ENCODE results near the gene GCKR. TPM values are rescaled to one million over a fixed set of nuclear protein-coding genes. Genes with fewer than 3 reads are reported as not detected.
"Not testable (repeated sequence)": the region's sequence is repeated elsewhere in the genome, so short reads cannot be mapped to it uniquely, and the experiment has no call there.

GCKR gene
- total RNA-seq, 1 donor from 2014 or later: 0.84 TPM

- ATAC-seq: no peak
Measured at GRCh38 chr2:27518113-27518781, 21.6 kb downstream of the GCKR start.

GRCh38 chr2:27518782-27519113 lies 22.1 kb downstream of the GCKR start:
- no peak for ATAC-seq

DNA sequence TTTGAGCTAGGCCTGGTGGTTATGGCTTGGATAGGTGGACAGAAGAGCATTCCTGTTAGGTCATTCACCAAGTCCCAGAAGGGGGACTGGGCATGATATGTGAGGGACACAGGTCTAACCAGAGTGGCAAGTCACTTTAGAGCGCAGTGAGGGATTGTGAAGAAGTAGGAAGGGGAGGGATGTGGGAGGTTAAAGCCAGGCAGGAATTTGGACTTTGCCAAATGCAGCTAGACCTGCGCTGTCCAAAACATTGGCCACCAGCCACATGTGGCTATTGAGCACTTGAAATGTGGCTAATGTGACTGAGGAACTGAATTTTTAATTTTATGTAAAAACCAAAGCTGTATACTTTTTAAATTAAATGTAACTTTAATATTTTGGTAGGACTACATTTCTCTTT lies 23.7 kb downstream of the GCKR start:
- no peak for ATAC-seq

- ATAC-seq: no peak
Measured at GRCh38 chr2:27522400-27522945, 25.8 kb downstream of the GCKR start.

GRCh38 chr2:27527182-27527581 lies 30.5 kb downstream of the GCKR start:
- ATAC-seq: no peak

DNA sequence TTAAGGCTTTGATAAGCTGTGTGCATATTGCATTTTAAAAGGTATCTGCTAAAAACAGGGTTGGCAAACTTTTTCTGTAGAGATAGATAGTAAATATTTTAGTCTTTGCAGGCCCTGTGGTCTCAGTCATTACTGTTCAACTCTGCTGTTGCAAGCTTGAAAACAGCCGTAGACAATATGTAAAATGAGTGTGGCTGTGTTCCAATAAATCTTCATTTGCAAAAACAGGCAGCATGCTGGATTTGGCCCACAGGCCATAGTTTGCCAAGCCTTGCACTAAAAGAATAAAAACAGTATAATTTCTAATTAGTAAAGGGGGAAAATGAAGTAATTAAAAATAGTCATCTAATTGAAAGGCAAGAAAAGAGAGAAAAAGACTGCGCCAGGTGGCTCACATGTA lies 35.3 kb downstream of the GCKR start:
- no peak for ATAC-seq

- ATAC-seq: no peak
Measured at GRCh38 chr2:27537287-27537686, 40.6 kb downstream of the GCKR start.

GRCh38 chr2:27538839-27539450 lies 42.3 kb downstream of the GCKR start:
- ATAC-seq: not testable (repeated sequence)

GRCh38 chr2:27539649-27540048 lies 43.0 kb downstream of the GCKR start:
- not testable (repeated sequence) for ATAC-seq

DNA sequence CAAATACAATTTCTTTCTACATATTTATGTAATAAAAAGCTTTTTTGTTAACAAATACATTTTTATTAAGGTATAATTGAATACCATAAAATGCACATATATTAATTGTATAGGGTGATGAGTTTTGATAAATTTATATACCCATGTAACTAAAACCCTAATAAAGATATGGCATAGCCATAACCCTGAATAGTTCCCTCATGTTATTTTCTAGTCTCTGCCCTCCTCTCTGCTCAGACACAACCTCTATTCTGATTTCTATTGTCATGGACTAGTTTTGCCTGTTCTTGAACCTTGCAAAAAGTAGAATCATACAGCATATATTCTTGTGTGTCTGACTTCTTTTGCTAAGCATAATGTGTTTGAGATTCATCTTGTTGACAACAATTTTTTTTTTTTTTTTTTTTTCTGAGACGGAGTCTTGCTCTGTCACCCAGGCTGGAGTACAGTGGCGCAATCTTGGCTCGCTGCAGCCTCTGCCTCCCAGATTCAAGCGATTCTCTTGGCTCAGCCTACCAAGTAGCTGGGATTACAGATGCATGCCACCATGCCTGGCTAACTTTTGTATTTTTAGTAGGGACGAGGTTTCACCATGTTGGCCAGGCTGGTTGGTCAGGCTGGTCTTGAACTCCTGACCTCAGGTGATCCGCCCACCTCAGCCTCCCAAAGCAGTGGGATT lies 47.6 kb downstream of the GCKR start:
- ATAC-seq: peak; percentile 36

- ATAC-seq: peak; percentile 63
Measured at GRCh38 chr2:27545348-27546141, 48.9 kb downstream of the GCKR start.

DNA sequence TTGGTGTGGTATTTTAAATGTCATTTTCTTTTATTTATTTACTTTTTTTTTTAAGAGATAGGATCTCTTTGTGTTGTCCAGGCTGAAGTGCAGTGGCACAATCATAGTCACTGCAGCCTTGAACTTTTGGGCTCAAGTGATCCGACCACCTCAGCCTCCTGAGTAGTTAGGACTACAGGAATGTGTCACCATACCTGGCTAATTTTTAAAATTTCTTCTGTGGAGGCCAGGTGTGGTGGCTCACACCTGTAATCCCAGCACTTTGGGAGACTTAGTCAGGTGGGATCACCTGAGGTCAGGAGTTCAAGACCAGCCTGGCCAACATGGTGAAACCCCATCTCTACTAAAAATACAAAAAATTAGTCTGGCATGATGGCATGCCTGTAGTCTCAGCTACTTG lies 52.7 kb downstream of the GCKR start:
- no peak for ATAC-seq

DNA sequence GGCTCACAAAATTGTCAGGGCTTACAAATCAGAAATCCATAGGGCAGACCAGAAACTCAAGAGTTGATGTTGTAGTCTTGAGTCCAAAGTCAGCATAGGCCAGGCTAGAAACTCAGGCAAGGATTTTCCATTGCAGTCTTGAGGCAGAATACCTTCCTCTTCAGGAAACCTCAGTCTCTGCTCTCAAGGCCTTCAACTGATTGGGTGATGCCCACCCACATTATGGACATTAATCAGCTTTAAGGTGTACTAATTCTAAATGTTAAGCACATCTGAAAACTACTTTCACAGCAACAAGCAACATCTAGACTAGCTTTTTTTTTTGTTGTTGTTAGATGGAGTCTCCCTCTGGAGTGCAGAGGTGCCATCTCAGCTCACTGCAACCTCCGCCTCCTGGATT lies 54.9 kb downstream of the GCKR start:
- no peak for ATAC-seq

- ATAC-seq: peak; percentile 81
Measured at GRCh38 chr2:27552941-27553340, 56.3 kb downstream of the GCKR start.

DNA sequence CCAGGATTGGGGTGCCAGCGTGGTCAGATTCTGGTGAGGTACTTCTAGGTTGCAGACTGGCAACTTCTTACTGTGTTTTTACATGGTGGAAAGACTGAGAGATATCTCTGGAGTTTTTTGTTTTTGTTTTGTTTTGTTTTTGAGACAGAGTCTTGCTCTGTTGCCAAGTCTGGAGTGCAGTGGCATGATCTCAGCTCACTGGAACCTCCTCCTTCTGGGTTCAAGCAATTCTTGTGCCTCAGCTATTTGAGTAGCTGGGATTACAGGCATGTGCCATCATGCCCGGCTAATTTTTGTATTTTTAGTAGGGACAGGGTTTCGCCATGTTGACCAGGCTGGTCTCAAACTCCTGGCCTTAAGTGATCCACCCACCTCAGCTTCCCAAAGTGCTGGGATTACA lies 57.8 kb downstream of the GCKR start:
- ATAC-seq: not testable (repeated sequence)

- ATAC-seq: no peak
Measured at GRCh38 chr2:27559228-27559627, 62.6 kb downstream of the GCKR start.

DNA sequence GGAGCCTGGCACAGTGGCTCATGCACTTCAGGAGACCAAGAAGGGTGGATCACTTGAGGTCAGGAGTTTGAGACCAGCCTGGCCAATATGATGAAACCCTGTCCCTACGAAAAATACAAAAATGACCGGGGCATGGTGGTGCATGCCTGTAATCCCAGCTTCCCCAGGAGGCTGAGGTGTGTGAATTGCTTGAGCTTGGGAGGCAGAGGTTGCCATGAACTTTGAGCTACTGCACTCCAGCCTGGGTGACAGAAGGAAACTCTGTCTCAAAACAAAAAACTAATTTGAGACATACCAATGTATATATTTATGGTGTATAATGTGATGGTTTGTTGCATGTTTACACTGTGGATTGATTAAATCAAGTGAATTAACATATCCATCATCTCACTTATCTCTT lies 64.4 kb downstream of the GCKR start:
- no peak for ATAC-seq

GRCh38 chr2:27566628-27567027 lies 70.0 kb downstream of the GCKR start:
- ATAC-seq: peak; percentile 55

DNA sequence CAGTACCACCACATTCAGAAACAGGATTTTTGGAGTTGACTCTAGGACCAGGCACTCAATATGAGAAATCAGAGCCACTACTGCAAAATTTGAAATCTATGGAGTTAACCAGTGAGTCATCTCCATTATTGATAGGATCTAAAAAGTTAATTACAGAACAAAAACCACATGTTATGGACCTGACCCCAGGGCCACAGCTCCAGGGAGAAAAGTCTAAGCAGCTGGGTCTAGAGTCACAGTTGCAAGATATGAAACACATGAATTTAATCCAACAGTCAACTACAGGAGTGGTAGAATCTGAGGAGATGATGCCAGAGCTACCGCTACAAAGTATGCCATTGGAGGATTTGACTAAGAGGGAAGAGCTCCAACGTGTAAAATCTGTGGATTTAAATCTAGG lies 72.8 kb downstream of the GCKR start:
- ATAC-seq: no peak

GRCh38 chr2:27571197-27571596 lies 74.6 kb downstream of the GCKR start:
- no peak for ATAC-seq

- ATAC-seq: no peak
Measured at GRCh38 chr2:27571681-27572080, 75.0 kb downstream of the GCKR start.

DNA sequence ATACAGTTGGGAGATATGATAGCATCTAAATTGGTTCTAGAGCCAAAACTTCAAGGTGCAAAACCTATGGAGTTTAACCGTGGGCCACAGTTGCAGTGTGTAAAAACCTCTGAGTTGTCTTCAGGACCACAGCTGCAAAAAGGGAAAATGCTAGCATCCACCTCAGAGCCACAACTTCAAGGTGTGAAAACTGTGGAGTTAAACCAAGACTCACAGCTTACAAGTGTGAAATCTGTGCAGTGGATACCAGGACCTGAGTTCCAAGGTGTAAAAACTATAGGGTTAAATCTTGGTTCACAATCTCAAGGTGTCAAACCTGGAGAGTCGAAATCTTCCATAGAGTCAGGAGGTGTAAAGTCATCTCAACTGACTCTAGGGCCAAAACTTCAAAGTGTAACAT lies 75.8 kb downstream of the GCKR start:
- ATAC-seq: no peak

DNA sequence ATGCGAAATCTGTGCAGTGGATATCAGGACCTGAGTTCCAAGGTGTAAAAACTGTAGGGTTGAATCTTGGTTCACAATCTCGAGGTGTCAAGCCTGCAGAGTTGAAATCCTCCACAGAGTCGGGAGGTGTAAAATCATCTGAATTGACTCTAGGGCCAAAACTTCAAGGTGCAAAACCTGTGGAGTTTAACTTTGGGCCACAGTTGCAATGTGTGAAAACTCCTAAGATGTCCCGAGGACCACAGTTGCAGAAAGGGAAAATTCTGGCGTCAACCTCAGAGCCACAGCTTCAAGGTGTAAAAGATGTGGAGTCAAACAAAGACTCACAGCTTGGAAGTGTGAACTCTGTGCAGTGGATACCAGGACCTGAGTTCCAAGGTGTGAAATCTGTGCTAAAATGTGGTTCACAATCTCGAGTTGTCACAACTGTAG lies 76.4 kb downstream of the GCKR start:
- no peak for ATAC-seq

All from esophagus mucosa (tissue), 1 donor.